Upper lobe of left lung (tissue), 4 donors: ENCODE results near the gene CLDN6.

ENCODE experiments used
- POLR2A ChIP-seq, 4 donors: fragments of 450-650 bp; IDR thresholded peaks; one replicate each; pipeline ENCODE4 v1.5.1; 2016 to 2017; ENCODE audit warnings: antibody characterized with exemption in 4 of 4, mild to moderate bottlenecking in 2 of 4
- POLR2AphosphoS5 ChIP-seq, 2 donors: sonication (generic); formaldehyde crosslinking; IDR thresholded peaks; one replicate each; pipeline ENCODE4 v1.5.1; 2017; ENCODE audit warnings: antibody characterized with exemption in 2 of 2
- TF ChIP-seq, protein P1 (sequence below), 6 experiments: fragments of 450-650 bp in 4 of 6; fragments of 200-600 bp in 2 of 6; sonication (generic) in 2 of 6; IDR thresholded peaks; one replicate each; pipeline ENCODE4 v1.5.1; 2016 to 2019; ENCODE audit warnings: antibody characterized with exemption in 6 of 6

DNA sequence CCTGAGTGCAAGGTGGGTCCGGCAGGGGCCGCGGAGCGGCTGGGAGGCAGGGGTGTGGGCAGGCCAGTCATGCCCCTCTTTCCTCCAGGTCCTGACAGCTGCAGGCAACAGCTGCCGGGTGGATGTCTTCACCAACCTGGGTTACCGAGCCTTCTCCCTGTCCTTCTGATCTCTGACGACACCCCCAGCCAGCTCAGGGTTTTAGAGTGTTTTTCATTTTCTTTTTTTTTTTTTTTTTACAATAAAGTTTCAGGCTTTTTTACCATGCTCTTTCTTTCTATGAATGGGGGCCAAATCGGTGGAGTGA is 9.5 kb upstream of the CLDN6 start:
- TF ChIP-seq, protein P1, sequence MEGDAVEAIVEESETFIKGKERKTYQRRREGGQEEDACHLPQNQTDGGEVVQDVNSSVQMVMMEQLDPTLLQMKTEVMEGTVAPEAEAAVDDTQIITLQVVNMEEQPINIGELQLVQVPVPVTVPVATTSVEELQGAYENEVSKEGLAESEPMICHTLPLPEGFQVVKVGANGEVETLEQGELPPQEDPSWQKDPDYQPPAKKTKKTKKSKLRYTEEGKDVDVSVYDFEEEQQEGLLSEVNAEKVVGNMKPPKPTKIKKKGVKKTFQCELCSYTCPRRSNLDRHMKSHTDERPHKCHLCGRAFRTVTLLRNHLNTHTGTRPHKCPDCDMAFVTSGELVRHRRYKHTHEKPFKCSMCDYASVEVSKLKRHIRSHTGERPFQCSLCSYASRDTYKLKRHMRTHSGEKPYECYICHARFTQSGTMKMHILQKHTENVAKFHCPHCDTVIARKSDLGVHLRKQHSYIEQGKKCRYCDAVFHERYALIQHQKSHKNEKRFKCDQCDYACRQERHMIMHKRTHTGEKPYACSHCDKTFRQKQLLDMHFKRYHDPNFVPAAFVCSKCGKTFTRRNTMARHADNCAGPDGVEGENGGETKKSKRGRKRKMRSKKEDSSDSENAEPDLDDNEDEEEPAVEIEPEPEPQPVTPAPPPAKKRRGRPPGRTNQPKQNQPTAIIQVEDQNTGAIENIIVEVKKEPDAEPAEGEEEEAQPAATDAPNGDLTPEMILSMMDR (IDR thresholded peaks at IDR 0.05): no peak
- TF ChIP-seq POLR2A (IDR thresholded peaks at IDR 0.05): no peak
- TF ChIP-seq POLR2AphosphoS5 (IDR thresholded peaks at IDR 0.05): no peak
